SK-N-SH (cell line): ENCODE results near the gene DIRAS1. TPM values are rescaled to one million over a fixed set of nuclear protein-coding genes. Genes with fewer than 3 reads are reported as not detected.

Source experiments
- CTCF ChIA-PET: fragments of 300-600, 350-600 bp; formaldehyde crosslinking; extraction: SDS; loops from one replicate; lab custom pipeline; 2021; lab: Yijun Ruan, JAX
- POLR2A ChIA-PET: fragments of 350-600 bp; sonication (Branson Sonifier 250); formaldehyde crosslinking; extraction: SDS; loops from one replicate; lab custom pipeline; 2020; ENCODE audit warnings: antibody characterized with exemption, inconsistent platforms; lab: Yijun Ruan, JAX
- DNase-seq: peaks from one replicate; pipeline ENCODE4 v3.0.0; 2012
- H2AFZ ChIP-seq: fragments of 200-600 bp; sonication (generic); 2 replicates; pipeline ENCODE4 v1.8.1; 2016; ENCODE audit warnings: antibody characterized with exemption, mild to moderate bottlenecking, low read depth
- H3F3A ChIP-seq: fragments of 200-600 bp; sonication (generic); replicated peaks from 2 replicates; pipeline ENCODE3; 2016; ENCODE audit warnings: antibody characterized with exemption, mild to moderate bottlenecking; ENCODE audit not compliant: insufficient read depth
- H3K27ac ChIP-seq, 2 experiments: fragments of 200-500 bp in 1 of 2; fragments of 200-600 bp in 1 of 2; sonication (Bioruptor generic) in 1 of 2; sonication (generic), shearing (Covaris generic) in 1 of 2; 2 replicates each; pipeline versions ENCODE4 v1.5.1 to v1.6.1; 2014 to 2016; ENCODE audit warnings: low read depth in 2 of 2, inconsistent platforms in 1 of 2, low read length in 1 of 2, mild to moderate bottlenecking in 1 of 2, mixed read lengths in 1 of 2
- H3K27me3 ChIP-seq: fragments of 200-600 bp; sonication (generic), shearing (Covaris generic); 2 replicates; pipeline ENCODE4 v1.6.1; 2016; ENCODE audit warnings: mixed run types; ENCODE audit not compliant: insufficient read depth
- H3K36me3 ChIP-seq, 2 experiments: fragments of 200-500 bp in 1 of 2; fragments of 200-600 bp in 1 of 2; sonication (Bioruptor generic) in 1 of 2; sonication (generic) in 1 of 2; replicated peaks in 1 of 2; 2 replicates each; pipeline versions ENCODE3 to v1.5.1; 2014 to 2016; ENCODE audit warnings: low read length in 1 of 2, mild to moderate bottlenecking in 1 of 2; ENCODE audit not compliant: insufficient read depth in 2 of 2, control insufficient read depth in 1 of 2
- H3K4me1 ChIP-seq, 2 experiments: fragments of 200-500 bp in 1 of 2; fragments of 200-600 bp in 1 of 2; sonication (Bioruptor generic) in 1 of 2; sonication (generic), shearing (Covaris generic) in 1 of 2; 2 replicates each; pipeline versions ENCODE4 v1.5.1 to v1.6.1; 2014 to 2016; ENCODE audit warnings: low read depth in 1 of 2, low read length in 1 of 2, mixed run types in 1 of 2; ENCODE audit not compliant: insufficient read depth in 2 of 2, control insufficient read depth in 1 of 2
- H3K4me2 ChIP-seq: fragments of 200-600 bp; sonication (generic), shearing (Covaris generic); 2 replicates; pipeline ENCODE4 v1.6.1; 2017; ENCODE audit warnings: mixed run types
- H3K4me3 ChIP-seq, 2 experiments: fragments of 200-500 bp in 1 of 2; fragments of 200-600 bp in 1 of 2; sonication (Bioruptor generic) in 1 of 2; sonication (generic), shearing (Covaris generic) in 1 of 2; 2 replicates each; pipeline versions ENCODE4 v1.5.1 to v1.8.1; 2014 to 2016; ENCODE audit warnings: low read depth in 2 of 2, inconsistent platforms in 1 of 2, low read length in 1 of 2, mild to moderate bottlenecking in 1 of 2, mixed read lengths in 1 of 2, moderate library complexity in 1 of 2
- H3K79me2 ChIP-seq: fragments of 200-600 bp; sonication (generic); 2 replicates; pipeline ENCODE4 v1.8.1; 2017; ENCODE audit warnings: mild to moderate bottlenecking; ENCODE audit not compliant: insufficient read depth
- H3K9ac ChIP-seq: fragments of 200-600 bp; sonication (generic); 2 replicates; pipeline ENCODE4 v1.6.1; 2017; ENCODE audit warnings: mixed run types
- H3K9me2 ChIP-seq: fragments of 200-600 bp; sonication (generic); 2 replicates; pipeline ENCODE4 v1.6.1; 2017; ENCODE audit warnings: mixed run types
- H3K9me3 ChIP-seq: fragments of 200-600 bp; sonication (generic); 2 replicates; pipeline ENCODE4 v1.6.1; 2017; ENCODE audit warnings: mixed run types, mild to moderate bottlenecking, moderate library complexity
- H4K20me1 ChIP-seq: fragments of 200-600 bp; sonication (generic); 2 replicates; pipeline ENCODE4 v1.6.1; 2017; ENCODE audit warnings: mild to moderate bottlenecking, mixed run types; ENCODE audit not compliant: insufficient read depth
- CTCF ChIP-seq: fragments of 200-600 bp; sonication (generic); IDR thresholded peaks from 2 replicates; pipeline ENCODE4 v1.6.1; 2017; ENCODE audit warnings: antibody characterized with exemption, mild to moderate bottlenecking, moderate library complexity
- EZH2phosphoT487 ChIP-seq: fragments of 200-600 bp; sonication (generic); IDR thresholded peaks from 2 replicates; pipeline ENCODE4 v1.6.1; 2017; ENCODE audit warnings: low read depth, mixed run types, mild to moderate bottlenecking, antibody characterized with exemption, moderate library complexity, borderline replicate concordance
- FOSL2 ChIP-seq: IDR thresholded peaks from 2 replicates; pipeline ENCODE4 v1.4.0; 2012; ENCODE audit warnings: low read depth, mild to moderate bottlenecking, moderate library complexity, borderline replicate concordance
- FOXM1 ChIP-seq: IDR thresholded peaks from 2 replicates; pipeline ENCODE4 v1.4.0; 2012; ENCODE audit warnings: low read depth, mild to moderate bottlenecking
- GABPA ChIP-seq: IDR thresholded peaks from 2 replicates; pipeline ENCODE4 v1.4.0; 2012; ENCODE audit warnings: low read depth, mild to moderate bottlenecking
- MEF2A ChIP-seq: IDR thresholded peaks from 2 replicates; pipeline ENCODE4 v1.4.0; 2012; ENCODE audit warnings: low read depth, borderline replicate concordance
- MXI1 ChIP-seq: IDR thresholded peaks from 2 replicates; pipeline ENCODE4 v1.6.1; 2012; ENCODE audit warnings: mild to moderate bottlenecking, low read depth, low read length, improper control_type of control experiment
- RAD21 ChIP-seq: IDR thresholded peaks from 2 replicates; pipeline ENCODE4 v1.6.1; 2012; ENCODE audit warnings: mild to moderate bottlenecking, low read length
- RCOR1 ChIP-seq: fragments of 150-350 bp; IDR thresholded peaks from 2 replicates; pipeline ENCODE4 v1.6.1; 2017; ENCODE audit warnings: antibody characterized with exemption, low read length
- RFX5 ChIP-seq: IDR thresholded peaks from 2 replicates; pipeline ENCODE4 v1.6.1; 2012; ENCODE audit warnings: mild to moderate bottlenecking, improper control_type of control experiment, low read length
- RXRA ChIP-seq: IDR thresholded peaks from 2 replicates; pipeline ENCODE4 v1.4.0; 2012; ENCODE audit warnings: low read depth, mild to moderate bottlenecking, borderline replicate concordance
- SIN3A ChIP-seq: IDR thresholded peaks from 2 replicates; pipeline ENCODE4 v1.6.1; 2012; ENCODE audit warnings: low read depth, mild to moderate bottlenecking, low read length, moderate library complexity, borderline replicate concordance
- TCF12 ChIP-seq: IDR thresholded peaks from 2 replicates; pipeline ENCODE4 v1.4.0; 2012
- USF1 ChIP-seq: IDR thresholded peaks from 2 replicates; pipeline ENCODE4 v1.4.0; 2012; ENCODE audit warnings: low read depth, borderline replicate concordance
- WGBS: methylation state at CpG from one replicate; pipeline ENCODE4 v1.1.6; 2017; ENCODE audit warnings: low lambda C conversion rate; 5-methylcytosine and 5-hydroxymethylcytosine counted together
- polyA plus RNA-seq, 3 experiments: library from polyadenylated mRNA; depleted of rRNA; stranded (reverse); fragments of >200 nt; gene quantifications; 2 replicates each; pipeline ENCODE4 v1.2.3, GENCODE V29; 2012

The DIRAS1 gene
- polyA plus RNA-seq, 1 of the 3 experiments (the other 2 are of a cell fraction), result 9.0 TPM

- TF ChIP-seq RFX5, result no peak
- TF ChIP-seq EZH2phosphoT487, result no peak
- no peak for TF ChIP-seq RAD21
- no peak for TF ChIP-seq USF1
- no peak for TF ChIP-seq RCOR1
- TF ChIP-seq FOXM1, result no peak
- TF ChIP-seq FOSL2, result no peak
- no peak for TF ChIP-seq MXI1
These were observed 29.8 kb upstream of the DIRAS1 start (continued) for GRCh38 chr19:2750808-2751437.

GRCh38 chr19:2747349-2747748 lies 26.2 kb upstream of the DIRAS1 start:
- H3K9me3 ChIP-seq, result no peaks in the 10 kb centered on the region
- no peaks in the 10 kb centered on the region for H3K9me2 ChIP-seq
- 61% methylated on average over 7 of the region's 7 CpGs for WGBS
- H3K4me3 ChIP-seq, result no peak overlapping the region
- no peaks in the 10 kb centered on the region for H4K20me1 ChIP-seq
- no peak overlapping the region for H3K27ac ChIP-seq
- H3K79me2 ChIP-seq, result no peaks in the 10 kb centered on the region
- H3K27me3 ChIP-seq, result peaks cover 5% of the 10 kb centered on the region; the same call in 1 of the 2 replicates
- no peak overlapping the region for H3K4me2 ChIP-seq
- no peak for DNase-seq
- H3K36me3 ChIP-seq, result no peaks in the 10 kb centered on the region
- peaks cover 3% of the 10 kb centered on the region for H3F3A ChIP-seq
- H3K4me1 ChIP-seq, result peaks cover 0 to 3% of the 10 kb centered on the region in 2 experiments; a peak in 1 of 4 replicates
- CTCF ChIA-PET, result interaction anchor here (1.0 to 9.1 kb wide), 3 partner anchors 8 to 99 kb away, joined by 10 to 142 read pairs (median 23); partner anchors contain the start of gene SLC39A3
- no peak overlapping the region for H2AFZ ChIP-seq
- TF ChIP-seq RAD21 (no peak), MXI1 (no peak), CTCF (no peak), TCF12 (no peak), RXRA (no peak), GABPA (no peak), SIN3A (no peak), MEF2A (no peak)
- POLR2A ChIA-PET, result no interaction called here
- no peak overlapping the region for H3K9ac ChIP-seq
